Calu3 (cell line): ENCODE measurements around the gene ARR3. TPM values are rescaled to one million over a fixed set of nuclear protein-coding genes. Genes with fewer than 3 reads are reported as not detected.

Experiments used
- BruUV-seq: library from RNA; stranded (reverse); fragments of 400-500 nt; replicated peaks from 2 replicates; lab custom pipeline; 2021; lab: Mats Ljungman, UMichigan
- CTCF ChIA-PET: fragments of 300-600 bp; sonication (Branson Sonifier 250); formaldehyde crosslinking; loops from one replicate; lab custom pipeline; 2022; ENCODE audit warnings: antibody characterized with exemption; lab: Charles Lee
- DNase-seq: peaks from one replicate; pipeline ENCODE4 v3.0.0; 2022
- H3K27ac Mint-ChIP-seq: one replicate; pipeline ENCODE4 v1.8.0; 2022; ENCODE audit warnings: mixed read lengths; ENCODE audit not compliant: unreplicated experiment
- H3K27me3 Mint-ChIP-seq: one replicate; pipeline ENCODE4 v1.8.0; 2022; ENCODE audit warnings: mixed read lengths; ENCODE audit not compliant: unreplicated experiment
- H3K36me3 Mint-ChIP-seq: one replicate; pipeline ENCODE4 v1.8.0; 2022; ENCODE audit warnings: mild to moderate bottlenecking, moderate library complexity, mixed read lengths; ENCODE audit not compliant: insufficient read depth, unreplicated experiment
- H3K4me1 Mint-ChIP-seq: one replicate; pipeline ENCODE4 v1.8.0; 2022; ENCODE audit warnings: mild to moderate bottlenecking, low read depth, mixed read lengths; ENCODE audit not compliant: unreplicated experiment
- H3K4me3 Mint-ChIP-seq: one replicate; pipeline ENCODE4 v1.8.0; 2022; ENCODE audit warnings: mild to moderate bottlenecking, low read depth, moderate library complexity, mixed read lengths; ENCODE audit not compliant: unreplicated experiment
- H3K9me3 Mint-ChIP-seq: one replicate; pipeline ENCODE4 v1.8.0; 2022; ENCODE audit warnings: low read depth, mixed read lengths; ENCODE audit not compliant: unreplicated experiment
- intact Hi-C: fragments of 100-400 bp; cut with micrococcal nuclease; formaldehyde crosslinking; loops from one replicate; pipeline ENCODE4 v1.10.0; 2022; ENCODE audit not compliant: unreplicated experiment
- total RNA-seq: library from RNA; stranded (reverse); gene quantifications from 2 replicates; pipeline ENCODE4 v1.2.3, GENCODE V29; 2022
- TF ChIP-seq, protein P1 (sequence below): fragments of 200-600 bp; IDR thresholded peaks from one replicate; pipeline ENCODE4 v1.8.0; 2022; ENCODE audit warnings: antibody characterized with exemption; ENCODE audit not compliant: unreplicated experiment

Gene ARR3
- total RNA-seq, 1 experiment from 2014 or later: not detected

- CTCF ChIA-PET: no interaction called here
- H3K27me3 Mint-ChIP-seq: no peaks in the 10 kb centered on the region
- intact Hi-C loops: no loop called here
- H3K27ac Mint-ChIP-seq: no peak overlapping the region
- TF ChIP-seq, protein P1, sequence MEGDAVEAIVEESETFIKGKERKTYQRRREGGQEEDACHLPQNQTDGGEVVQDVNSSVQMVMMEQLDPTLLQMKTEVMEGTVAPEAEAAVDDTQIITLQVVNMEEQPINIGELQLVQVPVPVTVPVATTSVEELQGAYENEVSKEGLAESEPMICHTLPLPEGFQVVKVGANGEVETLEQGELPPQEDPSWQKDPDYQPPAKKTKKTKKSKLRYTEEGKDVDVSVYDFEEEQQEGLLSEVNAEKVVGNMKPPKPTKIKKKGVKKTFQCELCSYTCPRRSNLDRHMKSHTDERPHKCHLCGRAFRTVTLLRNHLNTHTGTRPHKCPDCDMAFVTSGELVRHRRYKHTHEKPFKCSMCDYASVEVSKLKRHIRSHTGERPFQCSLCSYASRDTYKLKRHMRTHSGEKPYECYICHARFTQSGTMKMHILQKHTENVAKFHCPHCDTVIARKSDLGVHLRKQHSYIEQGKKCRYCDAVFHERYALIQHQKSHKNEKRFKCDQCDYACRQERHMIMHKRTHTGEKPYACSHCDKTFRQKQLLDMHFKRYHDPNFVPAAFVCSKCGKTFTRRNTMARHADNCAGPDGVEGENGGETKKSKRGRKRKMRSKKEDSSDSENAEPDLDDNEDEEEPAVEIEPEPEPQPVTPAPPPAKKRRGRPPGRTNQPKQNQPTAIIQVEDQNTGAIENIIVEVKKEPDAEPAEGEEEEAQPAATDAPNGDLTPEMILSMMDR: no peak
- H3K4me3 Mint-ChIP-seq: no peak overlapping the region
- no peak for DNase-seq
- H3K9me3 Mint-ChIP-seq: no peaks in the 10 kb centered on the region
- BruUV-seq: no TSS peak
- H3K36me3 Mint-ChIP-seq: peaks cover 22% of the 10 kb centered on the region
- no peaks in the 10 kb centered on the region for H3K4me1 Mint-ChIP-seq
These were observed 24.7 kb downstream of the ARR3 start for GRCh38 chrX:70292788-70293187.

DNA sequence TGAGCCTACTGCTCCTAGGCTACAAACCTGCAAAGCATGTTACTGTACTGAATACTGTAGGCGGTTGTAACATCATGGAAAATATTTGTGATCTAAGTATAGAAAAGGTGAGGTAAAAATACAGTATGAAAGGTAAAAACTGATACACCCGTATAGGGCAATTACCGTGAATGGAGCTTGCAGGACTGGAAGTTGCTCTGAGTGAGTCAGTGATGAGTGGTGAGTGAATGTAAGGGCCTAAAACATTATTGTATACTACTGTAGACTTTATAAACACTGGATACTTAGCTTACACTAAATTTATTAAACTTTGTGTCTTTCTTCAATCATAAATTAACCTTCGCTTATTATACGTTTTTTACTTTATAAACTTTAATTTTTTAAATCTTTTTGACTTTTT, 25.5 kb downstream of the ARR3 start:
- DNase-seq: no peak
- TF ChIP-seq, protein P1: no peak
- no TSS peak for BruUV-seq
- no peaks in the 10 kb centered on the region for H3K4me1 Mint-ChIP-seq
- H3K36me3 Mint-ChIP-seq: peaks cover 22% of the 10 kb centered on the region
- no peak overlapping the region for H3K27ac Mint-ChIP-seq
- intact Hi-C loops: no loop called here
- CTCF ChIA-PET: no interaction called here
- no peaks in the 10 kb centered on the region for H3K9me3 Mint-ChIP-seq
- no peak overlapping the region for H3K4me3 Mint-ChIP-seq
- no peaks in the 10 kb centered on the region for H3K27me3 Mint-ChIP-seq

- Mint-ChIP-seq H3K9me3 (no peaks in the 10 kb centered on the region), H3K36me3 (no peaks in the 10 kb centered on the region), H3K4me1 (peaks cover 8% of the 10 kb centered on the region), H3K4me3 (no peak overlapping the region), H3K27ac (no peak overlapping the region), H3K27me3 (no peaks in the 10 kb centered on the region)
- TF ChIP-seq, protein P1: no peak
- CTCF ChIA-PET: interaction anchor here (0.6 kb wide), 1 partner anchor 13 kb away, joined by 3 read pairs; no protein-coding TSS in a partner anchor
- BruUV-seq: no TSS peak
- intact Hi-C loops: no loop called here
- no peak for DNase-seq
These were observed 33.6 kb downstream of the ARR3 start for GRCh38 chrX:70301716-70302115.

DNA sequence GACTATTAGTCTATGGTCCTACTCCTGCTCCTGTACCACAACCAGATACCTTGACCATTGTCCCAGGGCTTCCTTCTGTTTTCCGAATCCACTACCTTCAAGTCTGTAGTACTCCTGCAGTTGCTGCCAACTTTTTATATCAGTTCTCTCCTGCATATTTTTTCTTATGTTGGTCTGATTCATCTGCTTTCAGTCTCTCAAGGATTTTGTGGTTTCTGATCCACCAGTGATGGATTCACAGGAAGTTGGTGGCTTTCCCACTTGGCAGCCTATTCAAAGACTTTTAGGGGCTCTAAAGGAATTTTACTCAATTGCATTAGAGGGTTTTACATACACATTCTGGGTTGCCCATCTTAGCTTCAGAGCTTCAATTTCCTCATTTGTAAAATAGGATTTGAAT, 45.4 kb downstream of the ARR3 start:
- intact Hi-C loops: no loop called here
- H3K9me3 Mint-ChIP-seq: no peaks in the 10 kb centered on the region
- no peak for DNase-seq

More for the DNA sequence above, 45.4 kb downstream of the ARR3 start:
- BruUV-seq: no TSS peak
- Mint-ChIP-seq H3K4me3 (no peak overlapping the region), H3K4me1 (no peaks in the 10 kb centered on the region), H3K27ac (no peak overlapping the region), H3K27me3 (no peaks in the 10 kb centered on the region), H3K36me3 (peaks cover 14% of the 10 kb centered on the region)
- CTCF ChIA-PET: no interaction called here
- TF ChIP-seq, protein P1: no peak
